Measurements from ENCODE around the gene PPP1R9A.

PPP1R9A gene

DNA sequence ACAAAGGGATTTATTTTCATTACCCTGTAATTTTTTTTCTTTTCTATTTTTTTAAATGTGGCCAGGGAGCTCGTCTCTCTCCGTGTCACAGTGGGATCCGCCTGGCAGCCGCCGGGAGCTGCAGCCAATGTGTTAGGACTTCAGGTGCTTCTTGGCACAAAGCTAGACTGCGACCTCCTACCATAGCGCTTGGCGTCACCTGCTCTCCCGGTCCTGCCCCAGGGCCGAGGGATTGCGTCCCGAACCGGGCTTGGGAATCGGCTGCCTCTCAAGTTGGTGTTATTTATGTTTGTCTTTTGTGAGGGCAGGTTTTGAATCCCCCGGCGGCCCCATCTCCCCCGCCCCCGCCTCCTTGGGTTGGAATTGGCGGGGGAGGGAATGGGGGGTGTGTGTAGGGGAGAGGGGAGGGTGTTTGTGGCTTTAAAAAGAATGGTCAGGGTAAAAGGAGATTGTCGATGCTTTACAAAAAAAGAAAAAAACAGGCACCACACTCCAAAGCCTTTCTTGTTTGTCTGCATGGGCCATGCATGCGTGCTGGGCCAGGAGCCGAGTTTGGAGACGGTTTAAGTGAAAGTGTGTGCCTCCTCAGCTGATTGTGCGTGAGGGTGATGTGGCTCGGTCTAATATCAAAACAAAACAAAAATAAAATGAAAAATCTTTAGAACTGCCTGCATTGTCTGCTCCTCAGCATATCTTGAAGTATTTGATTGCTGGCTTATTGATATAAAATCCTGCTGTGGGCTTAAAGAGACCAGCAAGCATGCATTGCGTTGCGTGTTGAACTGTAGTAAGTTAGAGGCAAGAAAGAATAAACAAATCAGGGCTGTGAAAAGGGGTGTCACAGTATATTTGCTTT, 1.2 kb downstream of the PPP1R9A start:
- H3K27me3 ChIP-seq (ENCODE audit: control insufficient read depth, insufficient read depth, low read length, poor library complexity, severe bottlenecking) = no peaks in the 10 kb centered on the region
- H3K4me3 ChIP-seq (ENCODE audit: insufficient read depth, low read depth, low read length) = peak overlapping the region; percentile 72
- H3K4me1 ChIP-seq (ENCODE audit: control insufficient read depth, insufficient read depth, low read length) = peaks cover 21% of the 10 kb centered on the region
- WGBS, 2 experiments = 0 to 1% methylated on average over 26 to 27 of the region's 27 CpGs
- no peaks in the 10 kb centered on the region for H3K9me3 ChIP-seq (ENCODE audit: control insufficient read depth, low read length)
- peak overlapping the region; percentile 97 for H3K27ac ChIP-seq (ENCODE audit: insufficient read depth, low read depth, low read length, poor library complexity, severe bottlenecking)
- H3K36me3 ChIP-seq (ENCODE audit: control insufficient read depth, insufficient read depth, low read length) = no peaks in the 10 kb centered on the region

DNA sequence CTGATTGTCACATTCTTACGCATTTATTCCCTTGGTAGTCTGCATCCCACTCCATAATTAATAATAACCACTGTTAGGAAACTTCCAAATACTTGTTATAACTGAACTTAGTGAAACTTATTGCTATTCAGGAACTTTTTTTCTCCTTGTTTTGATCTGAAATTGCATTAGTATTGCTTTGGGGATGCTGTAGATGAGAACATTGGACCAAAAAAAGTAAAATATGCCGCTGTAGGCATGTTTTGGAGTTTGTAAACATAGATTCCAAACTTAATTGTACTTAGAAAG, 1.7 kb downstream of the PPP1R9A start:
- Histone ChIP-seq H3K4me1 (ENCODE audit: control insufficient read depth, insufficient read depth, low read length) (peaks cover 21% of the 10 kb centered on the region), H3K9me3 (ENCODE audit: control insufficient read depth, low read length) (no peaks in the 10 kb centered on the region), H3K4me3 (ENCODE audit: insufficient read depth, low read depth, low read length) (peak overlapping the region; percentile 72), H3K27ac (ENCODE audit: insufficient read depth, low read depth, low read length, poor library complexity, severe bottlenecking) (peak overlapping the region; percentile 97), H3K27me3 (ENCODE audit: control insufficient read depth, insufficient read depth, low read length, poor library complexity, severe bottlenecking) (no peaks in the 10 kb centered on the region), H3K36me3 (ENCODE audit: control insufficient read depth, insufficient read depth, low read length) (no peaks in the 10 kb centered on the region)
- WGBS, 2 experiments = 60 to 77% methylated on average over 2 of the region's 2 CpGs

DNA sequence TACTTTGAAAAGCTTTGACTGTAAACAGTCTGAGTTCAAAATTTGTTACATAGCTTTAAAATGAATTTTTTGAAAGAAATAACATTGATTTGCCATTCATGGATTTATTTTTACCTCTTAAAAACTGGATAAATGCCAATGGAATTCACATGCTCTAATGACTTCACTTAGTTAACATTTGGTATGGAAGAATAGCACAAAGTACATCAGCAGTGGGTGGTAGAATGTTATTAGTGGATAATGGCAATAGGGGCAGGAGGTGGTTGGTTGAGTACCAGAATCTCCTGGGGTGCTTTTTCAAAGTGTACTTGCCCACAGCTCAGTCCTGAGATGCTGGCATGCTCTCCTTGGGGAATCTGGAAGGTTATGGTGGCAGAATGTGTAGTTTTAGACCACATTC, 4.7 kb downstream of the PPP1R9A start:
- H3K9me3 ChIP-seq (ENCODE audit: control insufficient read depth, low read length) = no peaks in the 10 kb centered on the region
- no peak overlapping the region for H3K4me3 ChIP-seq (ENCODE audit: insufficient read depth, low read depth, low read length)
- H3K36me3 ChIP-seq (ENCODE audit: control insufficient read depth, insufficient read depth, low read length) = no peaks in the 10 kb centered on the region
- no peak overlapping the region for H3K27ac ChIP-seq (ENCODE audit: insufficient read depth, low read depth, low read length, poor library complexity, severe bottlenecking)
- H3K27me3 ChIP-seq (ENCODE audit: control insufficient read depth, insufficient read depth, low read length, poor library complexity, severe bottlenecking) = no peaks in the 10 kb centered on the region
- peaks cover 24% of the 10 kb centered on the region for H3K4me1 ChIP-seq (ENCODE audit: control insufficient read depth, insufficient read depth, low read length)

DNA sequence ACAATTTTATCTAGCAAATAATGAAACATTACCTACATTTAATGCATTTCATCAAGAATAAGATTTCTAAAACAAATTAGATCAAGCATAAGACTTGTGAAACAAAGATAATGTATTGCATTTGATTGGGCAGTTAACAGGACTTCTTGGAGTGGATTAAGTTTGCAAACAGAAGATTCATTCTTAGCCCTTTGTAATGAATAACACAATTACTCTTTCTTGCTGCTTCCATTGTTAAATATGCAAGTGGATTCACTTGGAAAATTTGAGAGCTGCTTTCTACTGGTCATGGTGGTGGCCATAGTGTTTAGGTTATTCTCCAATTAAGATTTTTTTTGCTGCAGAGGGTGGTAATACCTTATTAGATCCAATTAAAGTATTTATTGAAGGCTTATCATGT, 6.0 kb downstream of the PPP1R9A start:
- Histone ChIP-seq H3K27me3 (ENCODE audit: control insufficient read depth, insufficient read depth, low read length, poor library complexity, severe bottlenecking) (no peaks in the 10 kb centered on the region), H3K4me1 (ENCODE audit: control insufficient read depth, insufficient read depth, low read length) (peaks cover 24% of the 10 kb centered on the region), H3K4me3 (ENCODE audit: insufficient read depth, low read depth, low read length) (no peak overlapping the region), H3K9me3 (ENCODE audit: control insufficient read depth, low read length) (no peaks in the 10 kb centered on the region), H3K36me3 (ENCODE audit: control insufficient read depth, insufficient read depth, low read length) (no peaks in the 10 kb centered on the region), H3K27ac (ENCODE audit: insufficient read depth, low read depth, low read length, poor library complexity, severe bottlenecking) (no peak overlapping the region)

DNA sequence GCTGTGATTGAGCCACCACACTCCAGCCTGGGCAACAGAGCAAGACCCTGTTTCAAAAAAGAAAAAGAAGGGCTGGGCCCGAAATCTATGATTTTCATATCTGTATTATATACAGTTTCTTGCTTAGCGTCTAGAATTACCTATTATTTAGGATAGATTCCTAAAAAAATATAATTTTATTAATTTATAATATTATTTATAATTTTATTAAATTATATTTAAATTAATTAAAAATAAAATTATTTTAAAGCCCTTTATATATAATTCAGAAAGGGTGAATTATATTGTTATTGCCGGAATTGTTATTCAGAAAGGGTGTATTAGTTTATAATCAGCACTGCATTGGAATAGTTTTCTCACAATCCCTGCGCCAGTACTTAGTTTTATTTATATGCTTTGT, 14.5 kb downstream of the PPP1R9A start:
- no peak overlapping the region for H3K4me3 ChIP-seq (ENCODE audit: insufficient read depth, low read depth, low read length)
- no peaks in the 10 kb centered on the region for H3K9me3 ChIP-seq (ENCODE audit: control insufficient read depth, low read length)
- H3K27ac ChIP-seq (ENCODE audit: insufficient read depth, low read depth, low read length, poor library complexity, severe bottlenecking) = no peak overlapping the region
- H3K4me1 ChIP-seq (ENCODE audit: control insufficient read depth, insufficient read depth, low read length) = no peaks in the 10 kb centered on the region
- no peaks in the 10 kb centered on the region for H3K36me3 ChIP-seq (ENCODE audit: control insufficient read depth, insufficient read depth, low read length)
- no peaks in the 10 kb centered on the region for H3K27me3 ChIP-seq (ENCODE audit: control insufficient read depth, insufficient read depth, low read length, poor library complexity, severe bottlenecking)
- 100% methylated on average over 2 of the region's 4 CpGs for WGBS, 2 experiments

DNA sequence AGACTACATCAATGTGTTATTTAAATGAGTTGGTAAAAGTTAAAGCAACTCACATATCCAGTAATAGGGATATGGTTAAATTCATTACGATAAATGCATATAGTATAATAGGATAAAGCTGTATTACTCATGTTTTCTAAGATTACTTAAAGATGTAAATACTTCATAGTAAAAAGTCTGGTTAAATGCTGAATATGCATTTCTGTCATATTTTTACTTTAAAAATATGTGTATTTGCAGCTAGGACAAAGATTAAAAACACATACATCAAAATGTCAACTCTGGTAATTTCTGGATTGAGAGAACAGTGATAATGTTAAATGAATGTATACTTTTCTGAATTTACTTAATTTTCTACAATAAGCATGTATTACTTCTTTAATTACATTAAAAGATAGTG, 15.1 kb downstream of the PPP1R9A start:
- Histone ChIP-seq H3K4me3 (ENCODE audit: insufficient read depth, low read depth, low read length) (no peak overlapping the region), H3K36me3 (ENCODE audit: control insufficient read depth, insufficient read depth, low read length) (no peaks in the 10 kb centered on the region), H3K27ac (ENCODE audit: insufficient read depth, low read depth, low read length, poor library complexity, severe bottlenecking) (no peak overlapping the region), H3K4me1 (ENCODE audit: control insufficient read depth, insufficient read depth, low read length) (no peaks in the 10 kb centered on the region), H3K27me3 (ENCODE audit: control insufficient read depth, insufficient read depth, low read length, poor library complexity, severe bottlenecking) (no peaks in the 10 kb centered on the region), H3K9me3 (ENCODE audit: control insufficient read depth, low read length) (no peaks in the 10 kb centered on the region)
- no CpG with 5 or more reads among the region's 1 CpG for WGBS, 2 experiments

DNA sequence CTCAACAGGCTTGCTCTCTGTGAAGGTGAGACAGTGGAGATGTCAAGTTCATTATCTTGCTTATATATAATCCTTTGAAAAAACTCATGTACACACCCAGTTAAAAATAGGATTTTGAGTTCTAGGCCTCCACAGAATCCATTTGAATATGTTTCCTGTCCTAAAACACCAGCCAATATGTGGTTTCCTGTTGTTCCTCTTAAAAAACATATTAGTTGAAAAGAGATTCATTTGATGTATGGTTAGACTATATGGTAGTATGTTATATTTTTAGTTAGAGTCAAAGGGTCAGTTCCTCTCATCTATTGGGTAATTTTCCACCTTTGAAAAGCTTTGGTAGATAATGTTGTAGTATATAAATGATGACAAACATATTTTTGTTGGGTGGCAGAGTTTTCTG, 16.0 kb downstream of the PPP1R9A start:
- Histone ChIP-seq H3K4me1 (ENCODE audit: control insufficient read depth, insufficient read depth, low read length) (no peaks in the 10 kb centered on the region), H3K4me3 (ENCODE audit: insufficient read depth, low read depth, low read length) (no peak overlapping the region)

DNA sequence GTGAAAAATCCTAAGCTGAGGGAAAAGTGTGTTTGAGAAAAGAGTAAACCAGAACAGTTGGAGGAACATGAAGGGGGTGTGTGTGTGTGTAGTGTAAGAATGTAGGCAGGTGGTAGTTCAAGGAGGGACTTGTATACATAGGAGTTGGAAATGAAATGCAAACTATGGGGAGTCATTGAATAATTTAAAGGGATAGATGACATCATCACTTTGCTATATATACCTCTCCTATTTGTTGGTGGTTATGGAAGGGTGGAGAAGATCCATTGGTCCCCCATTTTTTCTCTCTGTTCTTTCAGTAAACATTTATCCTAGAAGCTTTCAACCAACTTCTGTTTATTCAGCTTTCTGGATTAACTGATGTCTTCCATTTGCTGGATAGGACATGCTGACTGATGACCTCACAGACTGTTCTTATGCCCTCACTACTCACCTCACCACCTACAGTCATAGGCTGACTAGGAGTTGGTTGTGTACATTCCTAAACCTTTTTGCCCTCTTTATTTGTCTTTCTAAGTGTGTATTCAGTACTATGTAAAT, 20.8 kb downstream of the PPP1R9A start:
- Histone ChIP-seq H3K27ac (ENCODE audit: insufficient read depth, low read depth, low read length, poor library complexity, severe bottlenecking) (no peak overlapping the region), H3K4me3 (ENCODE audit: insufficient read depth, low read depth, low read length) (no peak overlapping the region), H3K4me1 (ENCODE audit: control insufficient read depth, insufficient read depth, low read length) (no peaks in the 10 kb centered on the region), H3K9me3 (ENCODE audit: control insufficient read depth, low read length) (no peaks in the 10 kb centered on the region), H3K27me3 (ENCODE audit: control insufficient read depth, insufficient read depth, low read length, poor library complexity, severe bottlenecking) (no peaks in the 10 kb centered on the region), H3K36me3 (ENCODE audit: control insufficient read depth, insufficient read depth, low read length) (no peaks in the 10 kb centered on the region)

More for the DNA sequence above, 16.0 kb downstream of the PPP1R9A start:
- no peaks in the 10 kb centered on the region for H3K27me3 ChIP-seq (ENCODE audit: control insufficient read depth, insufficient read depth, low read length, poor library complexity, severe bottlenecking)
- H3K9me3 ChIP-seq (ENCODE audit: control insufficient read depth, low read length) = no peaks in the 10 kb centered on the region
- H3K36me3 ChIP-seq (ENCODE audit: control insufficient read depth, insufficient read depth, low read length) = no peaks in the 10 kb centered on the region
- H3K27ac ChIP-seq (ENCODE audit: insufficient read depth, low read depth, low read length, poor library complexity, severe bottlenecking) = no peak overlapping the region

DNA sequence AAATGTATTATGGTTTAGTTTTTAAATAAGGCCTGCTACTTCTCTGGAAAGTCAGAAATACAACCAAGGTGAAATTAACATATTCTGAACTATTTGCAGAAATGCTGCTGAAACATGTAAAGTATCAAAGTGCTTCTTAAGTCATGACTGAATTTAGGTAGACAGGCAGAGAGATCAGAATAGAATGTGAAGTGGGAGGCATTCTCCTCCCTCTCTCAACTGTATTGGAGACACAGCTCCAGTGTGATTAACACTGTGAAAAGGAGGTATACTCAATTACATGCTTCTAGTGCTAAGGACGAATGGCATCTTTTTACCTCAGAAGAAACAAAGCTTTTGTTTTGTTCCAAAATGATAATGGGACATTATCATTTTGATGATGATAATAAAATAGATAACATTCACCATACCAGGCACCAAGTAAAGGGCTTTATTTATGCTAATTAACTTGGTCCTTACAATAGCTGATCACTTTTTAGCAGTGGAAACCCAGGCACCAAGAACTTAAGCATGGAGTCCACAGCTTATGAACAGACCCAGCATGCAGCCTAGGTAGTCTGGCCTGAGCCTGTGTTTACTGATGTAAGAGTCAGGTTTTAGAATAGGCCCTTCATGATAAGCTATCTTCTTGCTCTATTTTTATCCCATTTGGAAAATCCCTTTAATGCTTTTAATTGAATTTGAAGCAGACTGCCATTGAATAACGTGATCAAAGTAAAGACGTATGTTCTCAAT, 26.0 kb downstream of the PPP1R9A start:
- 90 to 100% methylated on average over 1 to 3 of the region's 3 CpGs for WGBS, 2 experiments
- no peaks in the 10 kb centered on the region for H3K9me3 ChIP-seq (ENCODE audit: control insufficient read depth, low read length)
- no peaks in the 10 kb centered on the region for H3K36me3 ChIP-seq (ENCODE audit: control insufficient read depth, insufficient read depth, low read length)
- H3K4me1 ChIP-seq (ENCODE audit: control insufficient read depth, insufficient read depth, low read length) = no peaks in the 10 kb centered on the region
- H3K4me3 ChIP-seq (ENCODE audit: insufficient read depth, low read depth, low read length) = no peak overlapping the region
- no peaks in the 10 kb centered on the region for H3K27me3 ChIP-seq (ENCODE audit: control insufficient read depth, insufficient read depth, low read length, poor library complexity, severe bottlenecking)
- H3K27ac ChIP-seq (ENCODE audit: insufficient read depth, low read depth, low read length, poor library complexity, severe bottlenecking) = no peak overlapping the region

DNA sequence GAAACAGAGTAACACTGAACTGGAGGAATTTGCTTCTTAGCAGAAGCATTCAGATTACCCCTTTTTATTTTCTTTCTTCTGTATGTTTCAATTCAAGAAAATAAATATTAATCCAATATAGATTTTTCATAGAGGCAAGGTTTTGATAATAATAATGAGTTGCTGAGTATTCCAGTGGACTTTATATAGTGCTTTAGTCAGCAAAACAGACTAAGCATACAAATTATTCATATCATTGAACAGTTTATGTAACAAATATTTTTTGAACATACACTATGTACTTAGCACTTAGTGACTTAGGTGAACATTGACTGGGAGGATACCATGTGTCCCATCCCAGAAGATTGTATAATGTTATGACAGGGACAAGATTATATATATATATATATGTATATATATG, 32.0 kb downstream of the PPP1R9A start:
- H3K4me3 ChIP-seq (ENCODE audit: insufficient read depth, low read depth, low read length) = no peak overlapping the region
- no peak overlapping the region for H3K27ac ChIP-seq (ENCODE audit: insufficient read depth, low read depth, low read length, poor library complexity, severe bottlenecking)
- no peaks in the 10 kb centered on the region for H3K4me1 ChIP-seq (ENCODE audit: control insufficient read depth, insufficient read depth, low read length)
- H3K9me3 ChIP-seq (ENCODE audit: control insufficient read depth, low read length) = no peaks in the 10 kb centered on the region
- no peaks in the 10 kb centered on the region for H3K27me3 ChIP-seq (ENCODE audit: control insufficient read depth, insufficient read depth, low read length, poor library complexity, severe bottlenecking)
- H3K36me3 ChIP-seq (ENCODE audit: control insufficient read depth, insufficient read depth, low read length) = no peaks in the 10 kb centered on the region

All from ectodermal cell (in vitro differentiated cells).